Measurements from ENCODE around the gene FOXO4.

DNA sequence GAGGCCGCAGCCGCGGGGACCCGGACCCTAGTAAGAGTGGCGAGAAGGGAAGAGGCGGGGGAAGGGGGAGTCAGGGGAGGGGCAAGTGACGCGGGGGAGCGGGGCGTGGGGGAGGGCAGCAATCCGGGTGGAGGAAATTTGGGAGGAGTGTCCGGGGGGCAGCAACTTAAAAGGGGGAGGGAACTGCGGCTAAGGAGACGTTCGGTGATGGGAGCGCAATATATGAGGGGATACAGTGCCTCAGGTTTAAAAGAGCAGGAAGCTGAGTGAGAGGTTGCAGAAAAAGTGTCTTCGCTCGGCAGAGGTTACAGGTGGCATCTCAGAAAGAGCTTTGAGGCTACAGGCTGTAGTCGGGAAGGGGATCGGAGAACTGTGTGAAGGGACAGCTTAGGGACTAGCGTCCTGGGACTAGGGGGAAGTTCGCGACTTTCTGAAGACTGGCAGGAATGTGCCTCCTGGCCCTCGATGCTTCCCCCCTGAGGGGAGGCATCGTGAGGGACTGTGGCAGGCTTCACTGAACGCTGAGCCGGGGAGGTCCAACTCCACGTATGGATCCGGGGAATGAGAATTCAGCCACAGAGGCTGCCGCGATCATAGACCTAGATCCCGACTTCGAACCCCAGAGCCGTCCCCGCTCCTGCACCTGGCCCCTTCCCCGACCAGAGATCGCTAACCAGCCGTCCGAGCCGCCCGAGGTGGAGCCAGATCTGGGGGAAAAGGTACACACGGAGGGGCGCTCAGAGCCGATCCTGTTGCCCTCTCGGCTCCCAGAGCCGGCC, 519 bp downstream of the FOXO4 start:
- TF ChIP-seq, protein P1, sequence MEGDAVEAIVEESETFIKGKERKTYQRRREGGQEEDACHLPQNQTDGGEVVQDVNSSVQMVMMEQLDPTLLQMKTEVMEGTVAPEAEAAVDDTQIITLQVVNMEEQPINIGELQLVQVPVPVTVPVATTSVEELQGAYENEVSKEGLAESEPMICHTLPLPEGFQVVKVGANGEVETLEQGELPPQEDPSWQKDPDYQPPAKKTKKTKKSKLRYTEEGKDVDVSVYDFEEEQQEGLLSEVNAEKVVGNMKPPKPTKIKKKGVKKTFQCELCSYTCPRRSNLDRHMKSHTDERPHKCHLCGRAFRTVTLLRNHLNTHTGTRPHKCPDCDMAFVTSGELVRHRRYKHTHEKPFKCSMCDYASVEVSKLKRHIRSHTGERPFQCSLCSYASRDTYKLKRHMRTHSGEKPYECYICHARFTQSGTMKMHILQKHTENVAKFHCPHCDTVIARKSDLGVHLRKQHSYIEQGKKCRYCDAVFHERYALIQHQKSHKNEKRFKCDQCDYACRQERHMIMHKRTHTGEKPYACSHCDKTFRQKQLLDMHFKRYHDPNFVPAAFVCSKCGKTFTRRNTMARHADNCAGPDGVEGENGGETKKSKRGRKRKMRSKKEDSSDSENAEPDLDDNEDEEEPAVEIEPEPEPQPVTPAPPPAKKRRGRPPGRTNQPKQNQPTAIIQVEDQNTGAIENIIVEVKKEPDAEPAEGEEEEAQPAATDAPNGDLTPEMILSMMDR (conservative IDR thresholded peaks at IDR 0.05; ENCODE audit: low read length) = no peak
- no peak for TF ChIP-seq EZH2phosphoT487 (IDR thresholded peaks at IDR 0.05; ENCODE audit: borderline replicate concordance, low read depth, low read length)
